ENCODE results near the gene VPREB3. TPM values are rescaled to one million over a fixed set of nuclear protein-coding genes. Genes with fewer than 3 reads are reported as not detected.

Gene VPREB3
- polyA plus RNA-seq, 1 experiment: 0.21 TPM

DNA sequence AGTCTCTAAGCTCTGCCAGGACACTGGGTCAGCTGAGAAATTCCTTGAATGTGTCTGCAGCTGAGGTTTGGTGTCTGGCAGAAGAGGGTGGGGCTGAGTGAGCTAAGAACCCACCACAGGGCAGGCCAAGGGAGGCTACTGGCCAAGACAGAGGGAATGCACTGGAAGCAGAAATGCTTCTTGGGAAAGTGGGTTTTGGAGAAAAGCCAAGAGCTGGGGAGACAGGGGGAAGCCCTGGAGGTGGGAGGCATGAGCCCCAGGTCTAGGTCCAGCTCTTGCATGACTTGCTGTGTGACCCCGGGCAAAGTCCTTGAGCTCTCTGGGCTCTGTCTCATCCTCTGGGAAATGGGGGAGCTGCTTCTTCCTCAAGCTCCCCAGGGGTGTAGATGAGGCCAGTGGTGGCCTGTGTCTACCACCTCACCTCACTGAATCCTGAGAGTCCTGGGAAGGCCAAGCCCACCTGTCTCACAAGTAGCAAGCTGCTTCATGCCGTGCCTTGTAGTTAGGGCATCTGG, 20.8 kb upstream of the VPREB3 start:
- no peak for TF ChIP-seq CTCF (IDR thresholded peaks at IDR 0.05; ENCODE audit: insufficient read depth, low read depth, low read length)
- CTCF ChIA-PET: interaction anchor here (1.1 to 14.8 kb wide), 6 partner anchors 9 to 119 kb away, joined by 4 to 272 read pairs (median 5); partner anchors contain the start of gene SMARCB1
- DNase-seq (ENCODE audit: low read depth): no peak
- POLR2A ChIA-PET: interaction anchor here (0.5 to 0.6 kb wide), 2 partner anchors 10 to 11 kb away, joined by 3 to 4 read pairs; no protein-coding TSS in a partner anchor
- Histone ChIP-seq H3K36me3 (ENCODE audit: control insufficient read depth, insufficient read depth, low read length) (no peaks in the 10 kb centered on the region), H3K27me3 (ENCODE audit: control insufficient read depth, insufficient read depth, low read length) (no peaks in the 10 kb centered on the region), H3K4me3 (ENCODE audit: low read depth, low read length) (no peak overlapping the region)

DNA sequence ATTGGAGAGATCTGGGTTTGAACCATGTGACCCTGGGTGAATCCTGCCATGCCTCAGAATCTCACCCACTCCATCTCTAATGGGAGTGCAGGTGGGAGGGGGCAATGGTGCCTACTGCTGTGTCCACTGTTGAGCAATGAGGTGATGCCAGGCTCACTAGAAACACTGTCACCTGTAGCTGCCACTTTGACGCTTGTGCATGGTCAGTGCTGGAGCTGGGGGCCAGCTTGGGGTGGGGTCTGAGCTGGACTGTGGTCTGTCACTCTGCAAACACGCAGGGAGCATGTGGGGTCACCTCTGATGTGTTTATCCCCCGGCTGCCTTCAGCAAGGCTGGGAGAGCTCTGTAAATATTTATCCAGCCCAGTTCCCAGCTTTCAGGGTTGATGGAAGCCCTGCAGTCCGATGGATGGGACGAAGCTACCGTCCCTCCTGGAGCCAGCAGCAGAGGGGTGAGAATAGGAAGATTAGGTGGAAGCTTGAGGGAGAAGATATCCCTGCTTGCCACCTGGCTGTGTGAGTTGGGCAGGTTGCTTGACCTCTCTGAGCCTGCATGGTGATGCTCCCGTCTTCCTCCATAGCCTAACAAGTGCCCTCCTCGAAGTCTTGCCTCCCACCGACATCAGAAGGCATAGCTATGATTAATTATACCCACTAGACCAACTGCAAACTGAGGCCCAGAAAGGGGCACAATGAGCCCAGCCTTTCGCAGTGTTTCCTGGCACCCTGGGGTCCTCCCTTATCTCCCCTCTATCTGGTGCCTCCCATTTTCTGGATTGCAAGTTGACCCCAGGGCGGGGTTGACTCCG, 20.1 kb upstream of the VPREB3 start:
- no peak for TF ChIP-seq CTCF (IDR thresholded peaks at IDR 0.05; ENCODE audit: insufficient read depth, low read depth, low read length)
- Histone ChIP-seq H3K27me3 (ENCODE audit: control insufficient read depth, insufficient read depth, low read length) (no peaks in the 10 kb centered on the region), H3K36me3 (ENCODE audit: control insufficient read depth, insufficient read depth, low read length) (no peaks in the 10 kb centered on the region), H3K4me3 (ENCODE audit: low read depth, low read length) (peak overlapping the region; percentile 52)
- CTCF ChIA-PET: interaction anchor here (1.1 to 14.8 kb wide), 6 partner anchors 9 to 119 kb away, joined by 4 to 272 read pairs (median 5); partner anchors contain the start of gene SMARCB1
- POLR2A ChIA-PET: interaction anchor here (0.5 to 0.6 kb wide), 2 partner anchors 9 to 11 kb away, joined by 3 to 4 read pairs; no protein-coding TSS in a partner anchor
- no peak for DNase-seq (ENCODE audit: low read depth)

GRCh38 chr22:23773483-23774113, 19.4 kb upstream of the VPREB3 start:
- no peaks in the 10 kb centered on the region for H3K36me3 ChIP-seq (ENCODE audit: control insufficient read depth, insufficient read depth, low read length)
- CTCF ChIA-PET: interaction anchor here (1.6 to 14.8 kb wide), 3 partner anchors 12 to 120 kb away, joined by 6 to 272 read pairs (median 7); partner anchors contain the start of gene SMARCB1
- no peaks in the 10 kb centered on the region for H3K27me3 ChIP-seq (ENCODE audit: control insufficient read depth, insufficient read depth, low read length)
- POLR2A ChIA-PET: no interaction called here
- DNase-seq (ENCODE audit: low read depth): no peak
- TF ChIP-seq CTCF (IDR thresholded peaks at IDR 0.05; ENCODE audit: insufficient read depth, low read depth, low read length): no peak
- H3K4me3 ChIP-seq (ENCODE audit: low read depth, low read length): peak overlapping the region; percentile 52

DNA sequence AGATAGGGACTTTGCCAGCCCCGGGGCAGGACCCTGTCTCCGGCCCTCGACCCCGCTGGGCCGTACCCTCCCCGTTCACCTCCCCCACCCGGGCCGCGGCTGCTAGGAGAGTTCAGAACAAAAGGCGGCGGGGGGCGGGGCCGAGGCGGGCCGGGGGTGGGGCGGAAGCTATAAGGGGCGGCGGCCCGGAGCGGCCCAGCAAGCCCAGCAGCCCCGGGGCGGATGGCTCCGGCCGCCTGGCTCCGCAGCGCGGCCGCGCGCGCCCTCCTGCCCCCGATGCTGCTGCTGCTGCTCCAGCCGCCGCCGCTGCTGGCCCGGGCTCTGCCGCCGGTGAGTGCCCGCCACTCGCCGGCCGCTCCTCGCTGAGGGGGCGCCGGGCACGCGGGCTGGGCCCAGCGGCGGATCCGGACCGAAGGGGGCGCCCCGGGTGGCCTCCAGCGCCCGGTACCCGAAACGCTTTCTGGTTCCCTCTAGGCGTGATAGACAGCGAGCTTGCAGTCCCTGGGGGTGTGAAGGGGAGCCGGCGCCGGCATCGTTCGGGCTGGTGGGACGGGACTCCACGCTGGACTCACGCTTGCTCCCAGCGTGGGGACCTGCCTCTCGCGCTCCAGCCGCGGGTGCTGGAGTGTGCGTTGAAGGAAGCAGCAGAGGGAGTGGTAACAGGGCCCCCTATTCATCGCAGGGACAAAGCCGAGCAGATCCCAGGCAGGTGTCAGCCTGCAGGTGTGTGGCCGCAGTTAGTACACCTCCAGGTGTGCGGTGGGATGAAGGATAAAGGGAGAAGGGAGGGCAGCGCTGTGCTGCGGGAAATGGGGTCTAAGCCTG, 18.6 kb upstream of the VPREB3 start, which contains the start of gene MMP11:
MMP11 (plus strand) TSS at position 201 of the 825 bp plus-strand sequence; CDS start at position 223, 22 bp downstream.
- ChIA-PET POLR2A (no interaction called here), CTCF (interaction anchor here (14.8 kb wide), 1 partner anchor 75 kb away, joined by 272 read pairs; no protein-coding TSS in a partner anchor)
- DNase-seq (ENCODE audit: low read depth): no peak
- no peaks in the 10 kb centered on the region for H3K36me3 ChIP-seq (ENCODE audit: control insufficient read depth, insufficient read depth, low read length)
- peak within 1 kb of the TSS; percentile 52 for H3K4me3 ChIP-seq (ENCODE audit: low read depth, low read length)
- no peak for TF ChIP-seq CTCF (IDR thresholded peaks at IDR 0.05; ENCODE audit: insufficient read depth, low read depth, low read length)
- no peaks in the 10 kb centered on the region for H3K27me3 ChIP-seq (ENCODE audit: control insufficient read depth, insufficient read depth, low read length)

Data from BJ (cell line).